HUES48 (cell line): ENCODE data around the gene CRADD.
A peak's percentile ranks its signal among the peaks of the same experiment; 100 is the strongest.
"Not testable (repeated sequence)": the region's sequence is repeated elsewhere in the genome, so short reads cannot be mapped to it uniquely, and the experiment has no call there.

Source experiments
- H3K27ac ChIP-seq: one replicate; pipeline ENCODE4 v1.7.0; 2013; ENCODE audit warnings: low read depth, low read length, inconsistent platforms
- H3K27me3 ChIP-seq: 2 replicates; pipeline ENCODE4 v1.6.1; 2013; ENCODE audit warnings: mild to moderate bottlenecking, low read length; ENCODE audit not compliant: control insufficient read depth, insufficient read depth
- H3K36me3 ChIP-seq: 2 replicates; pipeline ENCODE4 v1.6.1; 2013; ENCODE audit warnings: low read length; ENCODE audit not compliant: control insufficient read depth, insufficient read depth
- H3K4me1 ChIP-seq: 2 replicates; pipeline ENCODE4 v1.6.1; 2013; ENCODE audit warnings: mild to moderate bottlenecking, low read length; ENCODE audit not compliant: control insufficient read depth, insufficient read depth
- H3K4me3 ChIP-seq: 2 replicates; pipeline ENCODE4 v1.5.1; 2013; ENCODE audit warnings: mild to moderate bottlenecking, low read depth, low read length
- H3K9ac ChIP-seq: 2 replicates; pipeline ENCODE4 v1.6.1; 2013; ENCODE audit warnings: mild to moderate bottlenecking, low read depth, low read length, moderate library complexity
- H3K9me3 ChIP-seq: 2 replicates; pipeline ENCODE4 v1.6.1; 2013; ENCODE audit warnings: low read length; ENCODE audit not compliant: control insufficient read depth, insufficient read depth

Gene CRADD

GRCh38 chr12:93773122-93773871 lies 96.1 kb downstream of the CRADD start:
- Histone ChIP-seq H3K27me3 (no peaks in the 10 kb centered on the region), H3K36me3 (no peaks in the 10 kb centered on the region), H3K4me1 (no peaks in the 10 kb centered on the region), H3K9me3 (no peaks in the 10 kb centered on the region), H3K9ac (no peak overlapping the region), H3K27ac (no peak overlapping the region), H3K4me3 (no peak overlapping the region)

GRCh38 chr12:93776581-93777018 lies 99.4 kb downstream of the CRADD start:
- H3K27ac ChIP-seq: no peak overlapping the region
- H3K9me3 ChIP-seq: no peaks in the 10 kb centered on the region
- no peaks in the 10 kb centered on the region for H3K27me3 ChIP-seq
- no peak overlapping the region for H3K9ac ChIP-seq
- H3K4me3 ChIP-seq: no peak overlapping the region
- no peaks in the 10 kb centered on the region for H3K36me3 ChIP-seq
- H3K4me1 ChIP-seq: no peaks in the 10 kb centered on the region

GRCh38 chr12:93777254-93777653 lies 100.1 kb downstream of the CRADD start:
- H3K4me1 ChIP-seq: no peaks in the 10 kb centered on the region
- no peak overlapping the region for H3K9ac ChIP-seq
- no peak overlapping the region for H3K4me3 ChIP-seq
- H3K36me3 ChIP-seq: no peaks in the 10 kb centered on the region
- H3K27me3 ChIP-seq: no peaks in the 10 kb centered on the region
- H3K27ac ChIP-seq: no peak overlapping the region
- no peaks in the 10 kb centered on the region for H3K9me3 ChIP-seq

- Histone ChIP-seq H3K9ac (no peak overlapping the region), H3K27ac (no peak overlapping the region), H3K4me3 (no peak overlapping the region)
Measured at GRCh38 chr12:93778306-93778705, 101.1 kb downstream of the CRADD start.

GRCh38 chr12:93778766-93779165 lies 101.6 kb downstream of the CRADD start:
- Histone ChIP-seq H3K4me3 (no peak overlapping the region), H3K36me3 (no peaks in the 10 kb centered on the region), H3K27ac (no peak overlapping the region), H3K4me1 (no peaks in the 10 kb centered on the region), H3K9me3 (no peaks in the 10 kb centered on the region), H3K9ac (no peak overlapping the region), H3K27me3 (no peaks in the 10 kb centered on the region)

More at GRCh38 chr12:93778306-93778705, 101.1 kb downstream of the CRADD start:
- H3K36me3 ChIP-seq: no peaks in the 10 kb centered on the region
- H3K27me3 ChIP-seq: no peaks in the 10 kb centered on the region
- no peaks in the 10 kb centered on the region for H3K9me3 ChIP-seq
- no peaks in the 10 kb centered on the region for H3K4me1 ChIP-seq

GRCh38 chr12:93780101-93780641 lies 103.0 kb downstream of the CRADD start:
- Histone ChIP-seq H3K36me3 (no peaks in the 10 kb centered on the region), H3K9me3 (no peaks in the 10 kb centered on the region), H3K4me1 (no peaks in the 10 kb centered on the region; the same call in 1 of the 2 replicates), H3K4me3 (no peak overlapping the region), H3K27ac (no peak overlapping the region), H3K27me3 (no peaks in the 10 kb centered on the region), H3K9ac (no peak overlapping the region)

GRCh38 chr12:93780886-93781285 lies 103.7 kb downstream of the CRADD start:
- H3K4me1 ChIP-seq, H3K4me3 ChIP-seq, H3K27me3 ChIP-seq, H3K27ac ChIP-seq, H3K9me3 ChIP-seq, H3K9ac ChIP-seq, H3K36me3 ChIP-seq: not testable (repeated sequence)

- H3K27me3 ChIP-seq, H3K36me3 ChIP-seq, H3K9ac ChIP-seq, H3K9me3 ChIP-seq, H3K27ac ChIP-seq, H3K4me3 ChIP-seq: not testable (repeated sequence)
- peaks cover 13% of the 10 kb centered on the region for H3K4me1 ChIP-seq
Measured at GRCh38 chr12:93781961-93782360, 104.8 kb downstream of the CRADD start.

- no peak overlapping the region for H3K27ac ChIP-seq
Measured at GRCh38 chr12:93782853-93783252, 105.7 kb downstream of the CRADD start.

GRCh38 chr12:93783832-93784231 lies 106.7 kb downstream of the CRADD start:
- Histone ChIP-seq H3K36me3 (no peaks in the 10 kb centered on the region), H3K9ac (no peak overlapping the region), H3K4me1 (peaks cover 13% of the 10 kb centered on the region), H3K9me3 (no peaks in the 10 kb centered on the region), H3K27me3 (no peaks in the 10 kb centered on the region), H3K27ac (no peak overlapping the region), H3K4me3 (no peak overlapping the region)

More at GRCh38 chr12:93782853-93783252, 105.7 kb downstream of the CRADD start:
- Histone ChIP-seq H3K4me1 (peaks cover 13% of the 10 kb centered on the region), H3K9ac (no peak overlapping the region), H3K36me3 (no peaks in the 10 kb centered on the region), H3K9me3 (no peaks in the 10 kb centered on the region), H3K4me3 (no peak overlapping the region), H3K27me3 (no peaks in the 10 kb centered on the region)

- Histone ChIP-seq H3K9me3 (no peaks in the 10 kb centered on the region), H3K27me3 (no peaks in the 10 kb centered on the region), H3K36me3 (no peaks in the 10 kb centered on the region), H3K4me1 (peaks cover 13% of the 10 kb centered on the region), H3K27ac (peak overlapping the region; percentile 67), H3K4me3 (no peak overlapping the region), H3K9ac (no peak overlapping the region)
Measured at GRCh38 chr12:93784339-93785086, 107.3 kb downstream of the CRADD start.
